ENCODE results near the gene RAB3C.

Gene RAB3C

DNA sequence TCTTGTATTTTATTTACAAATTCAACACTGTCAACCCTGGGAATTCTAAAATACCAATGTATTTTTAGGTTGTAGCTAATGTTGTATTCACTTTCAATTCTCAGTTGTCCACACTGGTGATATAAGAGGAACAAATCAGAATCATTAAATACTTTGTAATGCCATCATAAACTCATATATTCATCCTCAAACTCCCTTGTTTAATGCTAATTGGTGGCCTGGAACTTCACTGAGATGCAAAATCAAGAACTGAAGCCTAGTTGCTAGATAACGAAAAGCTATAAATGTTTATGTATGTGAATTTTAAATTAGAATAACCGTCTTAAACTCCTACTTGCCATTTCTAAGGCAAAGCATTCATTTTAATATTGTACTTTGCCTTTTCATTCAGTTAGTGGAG, 274.7 kb downstream of the RAB3C start:
- no peak for TF ChIP-seq CTCF (conservative IDR thresholded peaks at IDR 0.05; ENCODE audit: low read depth, low read length)
- no peak for DNase-seq (ENCODE audit: low read depth)

DNA sequence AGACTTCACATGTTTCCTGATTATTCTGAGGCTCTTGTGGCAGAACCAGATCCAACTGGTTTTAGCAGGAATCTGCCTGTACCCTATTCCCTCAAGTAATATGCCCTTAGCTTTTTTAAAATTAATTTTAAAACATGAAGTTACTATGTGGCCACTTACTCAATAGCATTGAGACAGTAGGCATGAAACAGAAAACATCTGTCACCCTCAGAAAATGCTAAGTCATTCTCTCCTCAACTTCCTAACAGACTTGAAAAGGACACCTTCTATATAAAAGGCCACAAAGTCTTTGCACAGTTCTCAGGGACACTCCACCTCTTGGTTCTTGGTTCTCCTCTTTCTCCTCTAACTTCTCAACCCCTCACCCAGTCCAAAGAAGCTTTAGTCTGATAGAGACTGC, 277.8 kb downstream of the RAB3C start:
- TF ChIP-seq CTCF (conservative IDR thresholded peaks at IDR 0.05; ENCODE audit: low read depth, low read length) = no peak
- H3K4me3 ChIP-seq (ENCODE audit: low read depth, low read length) = no peak overlapping the region
- peak; percentile 16 for DNase-seq (ENCODE audit: low read depth)

More for the DNA sequence above, 274.7 kb downstream of the RAB3C start:
- no peak overlapping the region for H3K4me3 ChIP-seq (ENCODE audit: low read depth, low read length)

DNA sequence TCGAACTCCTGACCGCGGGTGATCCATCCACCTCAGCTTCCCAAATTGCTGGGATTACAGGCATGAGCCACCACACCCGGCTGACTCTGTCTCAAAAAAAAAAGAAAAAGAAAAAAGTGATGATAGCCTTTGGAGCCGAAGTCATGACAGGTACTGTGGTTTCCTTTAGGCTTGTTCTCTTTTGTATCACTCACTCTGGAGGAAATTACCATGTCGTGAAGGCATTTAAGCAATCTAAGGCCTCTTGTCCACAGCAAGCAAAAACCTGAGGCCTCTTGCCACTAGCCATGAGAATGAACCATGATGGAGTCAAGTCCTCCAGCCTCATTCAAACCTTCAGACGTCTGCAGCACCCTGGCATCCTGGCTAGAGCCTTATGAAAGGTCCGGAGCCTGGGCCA, 286.1 kb downstream of the RAB3C start:
- no peak overlapping the region for H3K4me3 ChIP-seq (ENCODE audit: low read depth, low read length)
- no peak for TF ChIP-seq CTCF (conservative IDR thresholded peaks at IDR 0.05; ENCODE audit: low read depth, low read length)
- no peak for DNase-seq (ENCODE audit: low read depth)

DNA sequence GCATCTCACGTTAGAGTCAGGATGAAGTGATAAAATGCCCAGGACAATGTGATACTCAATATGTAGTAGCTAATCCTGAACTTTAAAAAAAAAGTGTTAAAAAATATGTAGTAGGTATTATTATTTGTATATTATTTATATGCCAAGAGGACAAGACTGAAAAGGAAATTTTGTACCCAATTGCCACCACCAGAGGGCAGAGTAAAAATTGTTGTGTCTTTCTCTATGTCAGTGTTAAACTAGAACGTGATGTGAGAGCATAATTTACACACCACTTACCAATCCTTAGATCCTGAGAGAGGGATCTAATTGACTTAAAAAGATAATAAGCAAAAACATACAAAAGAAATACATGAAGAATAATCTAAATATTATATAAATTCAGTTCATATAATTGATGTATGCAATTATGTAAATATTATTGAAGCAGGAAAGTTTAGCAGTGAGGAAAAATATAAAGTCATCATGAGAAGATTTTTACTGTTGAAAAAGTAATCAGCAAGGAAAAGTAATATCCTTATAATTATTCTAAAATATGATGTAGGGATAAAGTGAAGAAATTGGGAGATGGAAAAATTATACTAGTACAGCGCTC, 288.9 kb downstream of the RAB3C start:
- peak; percentile 69 for TF ChIP-seq CTCF (conservative IDR thresholded peaks at IDR 0.05; ENCODE audit: low read depth, low read length)
- no peak overlapping the region for H3K4me3 ChIP-seq (ENCODE audit: low read depth, low read length)
- DNase-seq (ENCODE audit: low read depth) = peak; percentile 71

GRCh38 chr5:58872670-58873273, 289.9 kb downstream of the RAB3C start:
- no peak for DNase-seq (ENCODE audit: low read depth)
- H3K4me3 ChIP-seq (ENCODE audit: low read depth, low read length) = no peak overlapping the region
- no peak for TF ChIP-seq CTCF (conservative IDR thresholded peaks at IDR 0.05; ENCODE audit: low read depth, low read length)

- no peak overlapping the region for H3K4me3 ChIP-seq (ENCODE audit: low read depth, low read length)
- DNase-seq (ENCODE audit: low read depth) = no peak
- TF ChIP-seq CTCF (conservative IDR thresholded peaks at IDR 0.05; ENCODE audit: low read depth, low read length) = no peak
Measured at GRCh38 chr5:58875599-58875998, 292.7 kb downstream of the RAB3C start.

DNA sequence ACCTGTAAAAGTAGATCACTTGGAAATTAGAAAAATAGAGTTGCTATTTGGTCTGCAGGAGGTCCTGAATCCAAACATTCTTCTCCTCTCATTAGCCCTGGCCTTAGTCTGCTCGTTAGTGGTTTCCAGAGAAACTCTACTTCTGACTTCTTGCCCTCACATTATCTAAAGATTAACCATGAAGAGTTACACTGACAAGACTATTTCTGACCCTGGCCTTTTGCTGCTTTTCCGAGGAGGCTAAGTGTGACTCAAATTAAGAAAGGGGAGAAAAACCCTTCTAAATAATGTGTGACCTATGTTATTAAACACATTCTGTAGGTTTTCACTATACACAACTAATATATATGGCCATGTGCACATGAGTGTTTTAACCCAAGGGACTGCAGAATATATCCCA, 302.4 kb downstream of the RAB3C start:
- H3K4me3 ChIP-seq (ENCODE audit: low read depth, low read length) = no peak overlapping the region
- TF ChIP-seq CTCF (conservative IDR thresholded peaks at IDR 0.05; ENCODE audit: low read depth, low read length) = no peak
- no peak for DNase-seq (ENCODE audit: low read depth)

All from choroid plexus epithelial cell (primary cell).